ENCODE data around the gene BCL2L2.
A peak's percentile ranks its signal among the peaks of the same experiment; 100 is the strongest.
"Not testable (repeated sequence)": the region's sequence is repeated elsewhere in the genome, so short reads cannot be mapped to it uniquely, and the experiment has no call there.

The BCL2L2 gene

GRCh38 chr14:23324455-23324846 is 17.8 kb downstream of the BCL2L2 start:
- DNase-seq (ENCODE audit: low spot score): no peak

- no peak for DNase-seq (ENCODE audit: low spot score)
Observed at GRCh38 chr14:23324993-23325392, 18.4 kb downstream of the BCL2L2 start.

- not testable (repeated sequence) for DNase-seq (ENCODE audit: low spot score)
Observed at GRCh38 chr14:23325746-23326145, 19.1 kb downstream of the BCL2L2 start.

GRCh38 chr14:23326491-23327332 is 20.1 kb downstream of the BCL2L2 start:
- no peak for DNase-seq (ENCODE audit: low spot score)

GRCh38 chr14:23327947-23328744 is 21.5 kb downstream of the BCL2L2 start:
- DNase-seq (ENCODE audit: low spot score): peak; percentile 86

- DNase-seq (ENCODE audit: low spot score): no peak
Observed at GRCh38 chr14:23335623-23336022, 29.0 kb downstream of the BCL2L2 start.

GRCh38 chr14:23339506-23340268 is 33.1 kb downstream of the BCL2L2 start:
- no peak for DNase-seq (ENCODE audit: low spot score)

GRCh38 chr14:23344481-23344880 is 37.8 kb downstream of the BCL2L2 start:
- no peak for DNase-seq (ENCODE audit: low spot score)

GRCh38 chr14:23345987-23346692 is 39.5 kb downstream of the BCL2L2 start:
- no peak for DNase-seq (ENCODE audit: low spot score)

- DNase-seq (ENCODE audit: low spot score): no peak
Observed at GRCh38 chr14:23346693-23347405, 40.2 kb downstream of the BCL2L2 start.

GRCh38 chr14:23347406-23348296 is 41.0 kb downstream of the BCL2L2 start:
- DNase-seq (ENCODE audit: low spot score): no peak

- DNase-seq (ENCODE audit: low spot score): no peak
Observed at GRCh38 chr14:23348297-23348655, 41.6 kb downstream of the BCL2L2 start.

GRCh38 chr14:23349156-23349845 is 42.7 kb downstream of the BCL2L2 start:
- no peak for DNase-seq (ENCODE audit: low spot score)

- DNase-seq (ENCODE audit: low spot score): no peak
Observed at GRCh38 chr14:23351681-23352505, 45.3 kb downstream of the BCL2L2 start.

GRCh38 chr14:23352506-23353432 is 46.1 kb downstream of the BCL2L2 start, which contains the start of gene SLC22A17:
SLC22A17 (minus strand) TSS chr14:23352887.
- no peak for DNase-seq (ENCODE audit: low spot score)

GRCh38 chr14:23353433-23353780 is 46.8 kb downstream of the BCL2L2 start:
- DNase-seq (ENCODE audit: low spot score): no peak

- DNase-seq (ENCODE audit: low spot score): no peak
Observed at GRCh38 chr14:23354990-23355389, 48.4 kb downstream of the BCL2L2 start.
